NCI-H345 treated with DMSO at 0.1 percent for 48 hours (cell line): Measurements from ENCODE around the gene ERCC5.

Experiments
- DNase-seq: peaks from one replicate; lab custom pipeline; 2025; ENCODE audit not compliant: unreplicated experiment; lab: John Stamatoyannopoulos, UW

Gene ERCC5

DNA sequence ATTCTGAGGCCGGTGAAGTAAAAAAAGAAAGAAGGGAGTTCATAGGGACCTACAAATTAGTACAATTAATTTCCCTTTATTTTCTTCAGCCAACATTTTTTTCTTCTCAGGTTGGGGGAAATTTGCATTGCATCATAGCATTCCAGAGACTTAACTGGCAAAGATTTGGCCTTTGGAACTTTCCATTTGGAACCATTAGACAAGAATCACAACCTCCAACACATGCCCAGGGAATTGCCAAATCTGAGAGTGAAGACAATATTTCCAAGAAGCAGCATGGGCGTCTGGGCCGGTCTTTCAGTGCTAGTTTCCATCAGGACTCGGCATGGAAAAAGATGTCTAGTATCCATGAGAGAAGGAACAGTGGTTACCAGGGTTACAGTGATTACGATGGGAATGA, 6.4 kb upstream of the ERCC5 start:
- DNase-seq: no peak

DNA sequence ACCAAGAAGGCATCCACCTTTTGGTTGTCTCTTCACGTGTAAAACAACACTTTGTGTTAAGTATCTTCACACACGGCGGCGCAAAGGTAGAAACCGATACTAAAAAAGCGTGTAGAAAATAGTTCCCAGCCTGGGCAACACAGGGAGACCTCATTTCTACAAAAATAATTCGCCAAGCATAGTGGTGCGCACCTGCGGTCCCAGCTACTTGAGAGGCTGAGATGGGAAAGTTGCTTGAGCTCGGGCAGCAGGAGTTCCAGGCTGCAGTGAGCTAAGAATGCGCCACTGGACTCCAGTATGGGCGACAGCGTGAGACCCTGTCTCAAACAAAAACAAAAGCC, 573 bp upstream of the ERCC5 start:
- DNase-seq: no peak

GRCh38 chr13:102846261-102847015, 606 bp downstream of the ERCC5 start:
- DNase-seq: peak; percentile 23

DNA sequence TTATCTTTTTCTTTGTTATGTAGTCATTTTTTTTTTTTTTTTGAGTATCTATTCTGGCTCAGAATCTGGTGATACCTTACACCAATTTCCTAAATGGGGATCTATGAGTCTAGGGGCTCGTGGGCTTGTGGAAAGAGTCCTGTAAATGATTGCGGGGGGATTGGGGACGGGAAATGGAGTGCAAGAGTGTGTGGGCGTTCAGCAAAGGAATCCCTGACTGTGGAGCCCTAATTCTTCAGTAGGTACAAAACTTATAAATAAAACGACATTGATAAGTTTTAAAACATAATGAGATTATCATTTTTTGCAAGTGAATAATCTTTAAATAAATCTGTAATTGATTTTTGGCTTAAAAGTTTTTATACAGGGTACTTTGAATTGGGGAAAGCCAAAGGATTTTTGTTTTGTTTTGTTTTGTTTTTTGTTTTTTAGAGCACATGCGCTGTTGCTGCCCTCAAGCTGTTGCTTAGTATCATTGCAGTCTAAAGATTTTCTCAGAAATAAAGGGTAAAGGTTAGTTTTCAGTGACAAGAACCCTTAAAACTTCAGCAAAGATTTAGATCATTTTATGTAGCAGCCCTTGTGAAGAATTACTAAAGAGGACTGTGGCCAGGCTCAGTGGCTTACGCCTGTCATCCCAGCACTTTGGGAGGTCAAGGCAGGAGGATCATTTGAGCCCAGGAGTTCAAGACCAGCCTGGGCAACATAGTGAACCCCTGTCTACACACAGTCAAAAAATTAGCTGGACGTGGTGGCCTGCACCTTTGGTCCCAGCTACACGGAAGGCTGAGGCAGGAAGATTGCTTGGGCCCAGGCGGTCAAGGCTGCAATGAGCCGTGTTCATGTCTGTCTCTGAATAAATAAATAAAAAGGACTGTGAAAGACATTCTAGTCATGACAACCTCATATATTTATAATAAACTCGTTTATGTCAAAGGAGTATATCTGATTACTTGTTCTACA, 1.7 kb downstream of the ERCC5 start:
- peak; percentile 12 for DNase-seq

DNA sequence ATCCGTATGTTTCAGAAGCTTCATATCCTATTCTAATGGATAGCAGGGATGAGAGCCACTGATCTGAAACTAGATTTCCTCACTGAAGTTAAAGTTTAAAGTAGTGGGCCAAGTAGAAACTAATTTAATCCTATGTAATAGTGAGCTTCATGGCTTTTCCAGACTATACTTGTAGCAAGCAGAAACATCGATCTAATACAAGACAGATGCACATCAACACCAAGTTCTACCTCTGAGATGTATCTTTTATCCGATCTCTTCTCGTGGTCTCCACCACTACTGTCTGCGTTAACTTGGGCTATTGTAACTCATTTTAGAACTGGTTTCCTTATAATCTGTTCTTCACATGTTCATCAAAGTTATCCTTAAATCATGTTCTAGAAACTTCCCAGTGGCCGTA, 3.1 kb downstream of the ERCC5 start:
- DNase-seq: no peak

- no peak for DNase-seq
Observed at GRCh38 chr13:102852556-102852955, 6.7 kb downstream of the ERCC5 start.

DNA sequence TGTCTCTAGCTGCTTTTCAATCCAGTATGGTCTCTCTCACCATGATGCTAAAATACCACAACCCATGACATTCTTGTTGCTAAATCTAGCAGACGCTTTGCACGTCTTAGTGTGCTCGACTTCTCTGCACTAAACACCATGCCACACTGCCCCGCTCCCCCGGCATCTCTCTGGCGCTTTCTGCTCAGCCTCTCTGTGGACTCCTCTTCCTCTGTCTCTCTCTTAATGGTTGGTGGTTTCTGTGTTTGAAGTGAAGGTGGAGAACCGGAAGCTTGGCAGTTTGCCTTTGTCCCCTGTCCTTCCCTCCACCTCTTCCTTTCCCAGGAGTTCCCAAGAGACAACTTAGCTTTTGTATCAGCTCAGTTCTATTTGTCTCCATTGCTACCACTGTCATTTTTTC, 8.8 kb downstream of the ERCC5 start:
- DNase-seq: no peak

- no peak for DNase-seq
Observed at GRCh38 chr13:102856557-102856956, 10.7 kb downstream of the ERCC5 start.

DNA sequence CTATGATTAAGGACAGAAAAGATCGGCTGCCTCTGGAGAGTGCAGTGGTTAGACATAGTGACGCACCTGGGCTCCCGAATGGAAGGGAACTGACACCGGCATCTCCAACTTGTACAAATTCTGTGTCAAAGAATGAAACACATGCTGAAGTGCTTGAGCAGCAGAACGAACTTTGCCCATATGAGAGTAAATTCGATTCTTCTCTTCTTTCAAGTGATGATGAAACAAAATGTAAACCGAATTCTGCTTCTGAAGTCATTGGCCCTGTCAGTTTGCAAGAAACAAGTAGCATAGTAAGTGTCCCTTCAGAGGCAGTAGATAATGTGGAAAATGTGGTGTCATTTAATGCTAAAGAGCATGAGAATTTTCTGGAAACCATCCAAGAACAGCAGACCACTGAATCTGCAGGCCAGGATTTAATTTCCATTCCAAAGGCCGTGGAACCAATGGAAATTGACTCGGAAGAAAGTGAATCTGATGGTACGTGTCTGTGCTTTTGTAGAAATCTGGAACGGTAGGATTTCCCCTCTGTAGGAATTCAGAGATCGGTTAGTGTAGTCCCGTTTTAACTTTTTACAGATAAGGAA, 16.9 kb downstream of the ERCC5 start:
- DNase-seq: no peak

DNA sequence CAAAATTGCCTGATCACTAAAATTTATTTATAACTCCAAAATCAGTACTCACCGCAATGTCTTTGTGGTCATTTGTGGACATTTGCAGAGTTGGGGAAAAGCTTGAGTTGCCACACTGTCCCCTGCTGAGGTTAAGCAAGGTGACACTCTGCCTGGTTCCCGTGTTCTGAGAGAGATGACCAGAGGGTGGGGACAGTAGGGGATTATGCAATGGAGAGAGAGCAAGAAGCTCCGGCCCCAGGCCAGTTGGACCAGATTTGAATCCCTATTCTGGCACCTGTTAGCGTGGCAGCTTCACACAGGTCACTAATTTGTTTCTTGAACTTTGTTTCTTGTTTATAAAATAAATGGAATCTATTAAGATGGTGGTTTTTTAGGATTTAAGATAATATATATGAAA, 17.8 kb downstream of the ERCC5 start:
- DNase-seq: no peak

- no peak for DNase-seq
Observed at GRCh38 chr13:102868366-102868936, 22.6 kb downstream of the ERCC5 start.

GRCh38 chr13:102869948-102870676, 24.3 kb downstream of the ERCC5 start:
- no peak for DNase-seq

GRCh38 chr13:102870677-102871415, 25.0 kb downstream of the ERCC5 start:
- peak; percentile 17 for DNase-seq

DNA sequence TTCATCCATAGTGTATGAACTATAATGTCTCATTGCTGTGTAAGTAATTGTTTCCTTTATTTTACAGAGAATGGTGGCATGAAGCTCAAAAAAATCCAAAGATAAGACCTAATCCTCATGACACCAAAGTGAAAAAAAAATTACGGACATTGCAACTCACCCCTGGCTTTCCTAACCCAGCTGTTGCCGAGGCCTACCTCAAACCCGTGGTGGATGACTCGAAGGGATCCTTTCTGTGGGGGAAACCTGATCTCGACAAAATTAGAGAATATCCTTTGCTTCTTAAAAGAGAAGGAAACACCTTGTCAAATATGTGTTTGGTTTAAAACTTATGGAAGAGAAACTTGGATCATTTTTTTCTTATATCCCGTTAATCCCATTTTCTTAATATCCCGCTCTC, 26.3 kb downstream of the ERCC5 start:
- no peak for DNase-seq

GRCh38 chr13:102872531-102872930, 26.7 kb downstream of the ERCC5 start:
- DNase-seq: no peak

DNA sequence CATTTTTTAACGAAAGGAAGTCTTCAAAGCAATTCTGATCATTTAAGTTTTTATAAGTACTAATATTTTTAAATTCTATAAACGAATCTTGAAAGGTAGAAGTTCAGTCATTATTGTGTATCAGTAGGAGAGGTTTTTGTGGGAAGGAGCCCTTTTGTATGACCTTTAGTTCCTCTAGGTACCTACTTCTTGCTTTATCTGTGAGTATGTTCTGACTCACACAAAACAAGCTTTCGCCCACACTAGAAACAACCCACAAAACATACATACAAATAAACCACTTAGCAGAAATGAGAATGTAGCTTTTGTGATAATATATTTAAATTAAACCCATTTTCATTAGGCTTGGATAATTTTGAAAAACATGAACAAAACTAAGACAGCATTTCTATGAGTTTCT, 27.8 kb downstream of the ERCC5 start:
- no peak for DNase-seq

DNA sequence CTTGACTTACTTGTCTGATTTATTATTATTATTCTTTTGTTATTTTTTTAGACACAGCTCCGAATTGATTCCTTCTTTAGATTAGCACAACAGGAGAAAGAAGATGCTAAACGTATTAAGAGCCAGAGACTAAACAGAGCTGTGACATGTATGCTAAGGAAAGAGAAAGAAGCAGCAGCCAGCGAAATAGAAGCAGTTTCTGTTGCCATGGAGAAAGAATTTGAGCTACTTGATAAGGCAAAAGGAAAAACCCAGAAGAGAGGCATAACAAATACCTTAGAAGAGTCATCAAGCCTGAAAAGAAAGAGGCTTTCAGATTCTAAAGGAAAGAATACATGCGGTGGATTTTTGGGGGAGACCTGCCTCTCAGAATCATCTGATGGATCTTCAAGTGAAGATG, 29.4 kb downstream of the ERCC5 start:
- DNase-seq: no peak

GRCh38 chr13:102877303-102877702, 31.5 kb downstream of the ERCC5 start:
- no peak for DNase-seq

DNA sequence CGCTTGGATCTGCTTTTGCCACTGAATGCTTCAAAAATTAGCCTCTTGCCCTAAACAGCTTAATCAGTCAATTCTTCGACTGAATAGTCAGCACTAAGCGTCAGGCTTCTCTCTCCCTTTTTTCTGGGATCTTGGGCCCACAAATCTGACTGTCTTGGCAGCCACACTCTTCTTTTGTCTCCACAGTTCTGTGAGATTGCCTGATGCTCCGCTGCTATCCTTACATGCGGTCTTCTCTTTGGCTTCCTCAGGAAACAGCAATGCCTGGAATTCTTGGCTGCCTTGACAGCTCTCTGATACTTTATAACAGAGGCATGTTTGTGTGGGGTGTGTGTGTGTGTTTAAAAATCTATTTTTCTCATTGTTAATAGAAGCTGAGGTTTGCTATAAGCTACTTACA, 32.6 kb downstream of the ERCC5 start:
- no peak for DNase-seq

DNA sequence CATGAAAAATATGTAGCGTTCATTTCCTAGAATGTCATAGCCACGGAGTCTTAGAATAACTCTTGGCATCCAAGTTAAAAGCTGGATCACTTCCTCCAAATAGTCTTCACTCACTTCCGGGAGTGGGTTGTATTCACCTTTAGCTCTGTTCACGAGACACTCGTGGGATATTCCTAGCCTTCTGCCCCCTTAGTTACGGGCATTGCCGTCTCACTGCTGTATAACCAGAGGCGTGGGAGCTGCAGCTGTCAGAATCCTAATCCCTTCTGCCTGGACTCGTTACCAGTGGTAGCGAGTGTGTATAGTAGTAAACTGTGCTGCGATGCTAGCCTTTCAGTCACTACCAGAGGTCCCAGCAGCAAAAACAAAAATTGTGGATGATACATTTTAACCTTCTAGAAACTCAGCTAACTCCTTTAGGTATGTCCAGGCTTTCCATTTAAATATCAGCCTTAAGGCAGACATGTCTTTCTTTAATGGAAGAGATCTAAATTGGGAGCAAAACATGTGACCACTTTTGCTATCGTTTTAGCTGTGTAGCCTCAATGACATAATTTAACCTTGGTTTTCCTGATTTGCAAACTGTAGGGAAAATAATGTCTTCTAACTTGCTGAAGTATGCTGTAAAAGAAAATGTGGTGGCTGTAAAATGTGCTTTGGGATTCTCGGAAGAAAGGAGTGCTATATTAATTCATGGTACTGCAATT, 34.1 kb downstream of the ERCC5 start:
- DNase-seq: no peak
